ENCODE measurements around the gene MINDY4. TPM values are rescaled to one million over a fixed set of nuclear protein-coding genes. Genes with fewer than 3 reads are reported as not detected.

MINDY4 gene
- total RNA-seq, 4 donors from 2014 or later: 4.6 to 14.1 (median 6.8) TPM

DNA sequence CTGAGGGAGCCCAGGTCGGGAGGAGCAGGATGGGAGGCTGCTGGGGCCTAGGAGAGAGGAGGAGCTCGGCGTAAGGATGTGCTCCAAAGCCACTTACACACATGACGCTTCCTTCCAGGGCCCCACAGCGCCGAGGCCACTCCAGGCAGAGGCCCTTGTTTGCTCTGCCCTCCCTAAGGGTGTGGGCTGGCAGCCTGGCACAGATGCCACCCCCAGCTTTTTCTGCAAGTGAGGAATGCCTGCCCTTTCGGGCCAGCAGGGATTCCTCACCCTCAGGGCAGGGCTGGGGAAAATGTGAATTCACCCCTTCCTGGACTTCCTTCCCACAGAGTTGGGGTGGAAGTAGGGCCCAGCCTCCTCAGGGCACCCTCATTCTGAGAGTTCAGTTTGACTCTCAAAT is 134.8 kb downstream of the MINDY4 start:
- H3K27me3 ChIP-seq: no peaks in the 10 kb centered on the region
- H3K9me3 ChIP-seq: no peaks in the 10 kb centered on the region
- intact Hi-C loops (cut with DNase I; ENCODE audit: low total_unique reads) (no loop called here), in situ Hi-C loops (cut with MboI; ENCODE audit: low pct_ligation_motif_present in 1 of 4, low pct_unique_long_range_greater_than_20kb in 1 of 4, low sequenced_read_pairs in 3 of 4) (no loop called here)
- H3K4me1 ChIP-seq: peaks cover 15 to 46% (median 30%) of the 10 kb centered on the region in 4 donors
- no peaks in the 10 kb centered on the region for H3K36me3 ChIP-seq
- 44% methylated on average over 7 of the region's 7 CpGs; no CpG with 5 or more reads in 1 of the 2 donors for WGBS, 2 donors (ENCODE audit: low coverage in 1 of 2)
- peak; percentile 32 for DNase-seq
- H3K27ac ChIP-seq: peak overlapping the region; percentile 19 to 41 (median 34)
- no peak for TF ChIP-seq POLR2A (IDR thresholded peaks at IDR 0.05)
- no peak for TF ChIP-seq POLR2AphosphoS5 (IDR thresholded peaks at IDR 0.05)
- TF ChIP-seq, protein P1, sequence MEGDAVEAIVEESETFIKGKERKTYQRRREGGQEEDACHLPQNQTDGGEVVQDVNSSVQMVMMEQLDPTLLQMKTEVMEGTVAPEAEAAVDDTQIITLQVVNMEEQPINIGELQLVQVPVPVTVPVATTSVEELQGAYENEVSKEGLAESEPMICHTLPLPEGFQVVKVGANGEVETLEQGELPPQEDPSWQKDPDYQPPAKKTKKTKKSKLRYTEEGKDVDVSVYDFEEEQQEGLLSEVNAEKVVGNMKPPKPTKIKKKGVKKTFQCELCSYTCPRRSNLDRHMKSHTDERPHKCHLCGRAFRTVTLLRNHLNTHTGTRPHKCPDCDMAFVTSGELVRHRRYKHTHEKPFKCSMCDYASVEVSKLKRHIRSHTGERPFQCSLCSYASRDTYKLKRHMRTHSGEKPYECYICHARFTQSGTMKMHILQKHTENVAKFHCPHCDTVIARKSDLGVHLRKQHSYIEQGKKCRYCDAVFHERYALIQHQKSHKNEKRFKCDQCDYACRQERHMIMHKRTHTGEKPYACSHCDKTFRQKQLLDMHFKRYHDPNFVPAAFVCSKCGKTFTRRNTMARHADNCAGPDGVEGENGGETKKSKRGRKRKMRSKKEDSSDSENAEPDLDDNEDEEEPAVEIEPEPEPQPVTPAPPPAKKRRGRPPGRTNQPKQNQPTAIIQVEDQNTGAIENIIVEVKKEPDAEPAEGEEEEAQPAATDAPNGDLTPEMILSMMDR (IDR thresholded peaks at IDR 0.05): no peak
- no peak for TF ChIP-seq EP300 (IDR thresholded peaks at IDR 0.05; ENCODE audit: low read depth)
- no peak overlapping the region for H3K4me3 ChIP-seq

- Histone ChIP-seq H3K4me3 (no peak overlapping the region), H3K27ac (peak overlapping the region in 1 of 4 donors; percentile 37), H3K36me3 (no peaks in the 10 kb centered on the region), H3K9me3 (no peaks in the 10 kb centered on the region), H3K4me1 (peaks cover 18 to 52% (median 36%) of the 10 kb centered on the region in 4 donors), H3K27me3 (no peaks in the 10 kb centered on the region)
- intact Hi-C loops (cut with DNase I; ENCODE audit: low total_unique reads) (no loop called here), in situ Hi-C loops (cut with MboI; ENCODE audit: low pct_ligation_motif_present in 1 of 4, low pct_unique_long_range_greater_than_20kb in 1 of 4, low sequenced_read_pairs in 3 of 4) (no loop called here)
- TF ChIP-seq POLR2A (IDR thresholded peaks at IDR 0.05): no peak
- no peak for TF ChIP-seq EP300 (IDR thresholded peaks at IDR 0.05; ENCODE audit: low read depth)
- TF ChIP-seq POLR2AphosphoS5 (IDR thresholded peaks at IDR 0.05): no peak
- TF ChIP-seq, protein P1 (IDR thresholded peaks at IDR 0.05): no peak
- DNase-seq: no peak
- WGBS, 2 donors (ENCODE audit: low coverage in 1 of 2): 85 to 91% methylated on average over 8 to 11 of the region's 11 CpGs
These were observed 135.5 kb downstream of the MINDY4 start for GRCh38 chr7:30906515-30907240.

DNA sequence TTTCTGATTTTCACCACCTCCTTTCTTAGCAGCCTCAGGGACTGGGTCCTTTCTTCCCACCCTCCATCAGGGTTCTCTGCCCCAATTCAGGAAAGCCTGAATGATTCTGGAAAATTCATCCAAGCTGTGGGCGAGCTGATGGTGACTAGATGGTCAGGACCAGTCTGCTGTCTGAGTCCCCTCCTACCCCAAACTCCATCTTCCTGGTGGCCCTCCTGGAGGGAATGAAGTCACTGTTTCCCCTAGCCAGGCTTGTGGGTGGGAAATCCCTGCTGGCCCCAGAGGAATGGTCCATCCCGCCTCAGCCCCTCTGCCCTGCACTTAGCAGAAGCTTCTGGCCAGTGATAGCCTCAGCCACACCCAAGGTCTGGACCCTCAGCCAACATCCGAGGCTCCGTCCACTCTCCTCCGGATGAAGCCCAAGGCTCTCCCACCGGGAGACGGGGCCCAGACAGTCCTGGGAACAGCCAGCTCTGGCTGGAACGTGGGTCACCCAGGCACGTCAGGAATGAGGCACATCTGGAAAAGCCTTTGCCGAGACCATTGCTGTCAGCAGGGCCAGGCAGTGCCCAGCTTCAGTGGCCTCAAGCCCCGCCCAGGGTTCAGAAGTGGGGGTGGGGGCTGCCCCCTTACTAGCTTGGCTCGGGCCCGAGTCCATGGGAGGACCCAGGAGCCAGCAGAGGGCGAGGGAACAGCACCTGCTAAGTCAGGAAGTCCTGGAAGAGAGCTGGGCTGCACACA is 136.5 kb downstream of the MINDY4 start:
- no peaks in the 10 kb centered on the region for H3K36me3 ChIP-seq
- in situ Hi-C loops (cut with MboI; ENCODE audit: low pct_ligation_motif_present in 1 of 4, low pct_unique_long_range_greater_than_20kb in 1 of 4, low sequenced_read_pairs in 3 of 4): no loop called here
- 75% methylated on average over 14 of the region's 14 CpGs; no CpG with 5 or more reads in 1 of the 2 donors for WGBS, 2 donors (ENCODE audit: low coverage in 1 of 2)
- no peak overlapping the region for H3K4me3 ChIP-seq
- no peak overlapping the region for H3K27ac ChIP-seq
- H3K9me3 ChIP-seq: no peaks in the 10 kb centered on the region
- TF ChIP-seq, protein P1 (IDR thresholded peaks at IDR 0.05): no peak
- no peak for TF ChIP-seq EP300 (IDR thresholded peaks at IDR 0.05; ENCODE audit: low read depth)
- TF ChIP-seq POLR2AphosphoS5 (IDR thresholded peaks at IDR 0.05): no peak
- TF ChIP-seq POLR2A (IDR thresholded peaks at IDR 0.05): no peak
- intact Hi-C loops (cut with DNase I; ENCODE audit: low total_unique reads): no loop called here
- no peak for DNase-seq
- H3K27me3 ChIP-seq: no peaks in the 10 kb centered on the region
- H3K4me1 ChIP-seq: peaks cover 18 to 61% (median 40%) of the 10 kb centered on the region in 4 donors

DNA sequence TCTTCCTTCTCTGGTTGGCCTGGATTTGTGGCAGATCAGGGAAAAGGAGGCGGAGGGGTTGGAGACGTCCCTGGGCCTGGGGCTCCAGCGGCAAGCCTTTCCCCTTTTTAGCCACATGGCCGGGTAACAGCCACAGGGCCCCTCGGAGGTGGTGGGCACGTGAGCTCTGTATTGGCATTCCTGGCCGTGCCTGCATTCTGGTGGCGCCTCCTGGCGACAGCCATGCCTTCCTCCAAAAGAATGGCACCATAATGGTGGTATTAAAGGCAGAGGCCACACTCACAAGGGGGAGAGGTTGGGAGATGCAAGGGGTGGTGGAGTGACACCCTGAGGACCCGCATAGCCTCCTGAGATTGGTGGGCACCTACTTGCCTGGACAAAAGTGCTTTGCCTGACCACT is 137.5 kb downstream of the MINDY4 start:
- Histone ChIP-seq H3K4me3 (no peak overlapping the region), H3K9me3 (no peaks in the 10 kb centered on the region), H3K4me1 (peaks cover 18 to 67% (median 47%) of the 10 kb centered on the region in 4 donors), H3K27me3 (no peaks in the 10 kb centered on the region), H3K27ac (no peak overlapping the region), H3K36me3 (no peaks in the 10 kb centered on the region)
- DNase-seq: no peak
- 60 to 79% methylated on average over 2 to 10 of the region's 10 CpGs for WGBS, 2 donors (ENCODE audit: low coverage in 1 of 2)
- intact Hi-C loops (cut with DNase I; ENCODE audit: low total_unique reads) (no loop called here), in situ Hi-C loops (cut with MboI; ENCODE audit: low pct_ligation_motif_present in 1 of 4, low pct_unique_long_range_greater_than_20kb in 1 of 4, low sequenced_read_pairs in 3 of 4) (no loop called here)
- TF ChIP-seq, protein P1 (IDR thresholded peaks at IDR 0.05): no peak
- no peak for TF ChIP-seq POLR2A (IDR thresholded peaks at IDR 0.05)
- no peak for TF ChIP-seq EP300 (IDR thresholded peaks at IDR 0.05; ENCODE audit: low read depth)
- TF ChIP-seq POLR2AphosphoS5 (IDR thresholded peaks at IDR 0.05): no peak

Data from transverse colon (tissue), 4 donors.